IMR-90 (cell line): ENCODE data around the gene NKIRAS1. TPM values are rescaled to one million over a fixed set of nuclear protein-coding genes. Genes with fewer than 3 reads are reported as not detected.
A peak's percentile ranks its signal among the peaks of the same experiment; 100 is the strongest.

Experiments used
- ATAC-seq: fragments of 200-7000 bp; cut with Tn5 transposase; 2 replicates; pipeline ENCODE4 v1.9.1; 2020; ENCODE audit warnings: low read depth, mild to moderate bottlenecking, moderate library complexity
- BruUV-seq: library from RNA; stranded (reverse); fragments of 400-500 nt; replicated peaks from 2 replicates; lab custom pipeline; 2021; lab: Mats Ljungman, UMichigan
- CTCF ChIA-PET: fragments of 300-600 bp; formaldehyde crosslinking; extraction: SDS; loops from one replicate; lab custom pipeline; 2021; ENCODE audit warnings: antibody characterized with exemption; lab: Yijun Ruan, JAX
- POLR2A ChIA-PET: fragments of 300-600 bp; sonication (Branson Sonifier 250); formaldehyde crosslinking; loops from one replicate; lab custom pipeline; 2022; ENCODE audit warnings: antibody characterized with exemption; ENCODE audit not compliant: unreplicated experiment; lab: Charles Lee
- DNase-seq: peaks from one replicate; pipeline ENCODE4 v3.0.0; 2013
- H2AFZ ChIP-seq: replicated peaks from 2 replicates; pipeline ENCODE3; 2013; ENCODE audit warnings: low read length, mild to moderate bottlenecking; ENCODE audit not compliant: poor library complexity
- H2AK5ac ChIP-seq: 2 replicates; pipeline ENCODE4 v1.6.1; 2013; ENCODE audit warnings: low read depth, low read length, inconsistent platforms
- H2AK9ac ChIP-seq: replicated peaks from 2 replicates; pipeline ENCODE3; 2013; ENCODE audit warnings: mild to moderate bottlenecking, low read depth, low read length, moderate library complexity; ENCODE audit not compliant: poor library complexity
- H2BK120ac ChIP-seq: 2 replicates; pipeline ENCODE4 v1.6.1; 2013; ENCODE audit warnings: low read depth, low read length, inconsistent platforms
- H2BK15ac ChIP-seq: 3 replicates; pipeline ENCODE4 v1.6.1; 2013; ENCODE audit warnings: low read depth, low read length, inconsistent platforms
- H2BK20ac ChIP-seq: 2 replicates; pipeline ENCODE4 v1.6.1; 2013; ENCODE audit warnings: low read depth, mild to moderate bottlenecking, inconsistent platforms, low read length, moderate library complexity
- H2BK5ac ChIP-seq: 2 replicates; pipeline ENCODE4 v1.6.1; 2013; ENCODE audit warnings: mild to moderate bottlenecking, low read depth, low read length, inconsistent platforms; ENCODE audit not compliant: poor library complexity, severe bottlenecking
- H3K14ac ChIP-seq: replicated peaks from 2 replicates; pipeline ENCODE4 v1.6.1; 2013; ENCODE audit warnings: low read depth, low read length, inconsistent platforms
- H3K18ac ChIP-seq: 2 replicates; pipeline ENCODE4 v1.6.1; 2013; ENCODE audit warnings: low read depth, low read length, control low read depth
- H3K23ac ChIP-seq: 2 replicates; pipeline ENCODE4 v1.6.1; 2013; ENCODE audit warnings: low read depth, low read length, inconsistent platforms
- H3K27ac ChIP-seq: 2 replicates; pipeline ENCODE4 v1.5.1; 2013; ENCODE audit warnings: mild to moderate bottlenecking, control low read depth, low read length; ENCODE audit not compliant: insufficient read depth
- H3K27me3 ChIP-seq: 2 replicates; pipeline ENCODE4 v1.6.1; 2013; ENCODE audit warnings: low read length; ENCODE audit not compliant: control insufficient read depth, insufficient read depth
- H3K36me3 ChIP-seq: 2 replicates; pipeline ENCODE4 v1.6.1; 2013; ENCODE audit warnings: low read length, mixed read lengths; ENCODE audit not compliant: control insufficient read depth, insufficient read depth
- H3K4ac ChIP-seq: 2 replicates; pipeline ENCODE4 v1.6.1; 2013; ENCODE audit warnings: low read depth, low read length, inconsistent platforms
- H3K4me1 ChIP-seq: 2 replicates; pipeline ENCODE4 v1.6.1; 2013; ENCODE audit warnings: low read length, mixed read lengths; ENCODE audit not compliant: control insufficient read depth, insufficient read depth
- H3K4me2 ChIP-seq: 2 replicates; pipeline ENCODE4 v1.6.1; 2013; ENCODE audit warnings: low read depth, mild to moderate bottlenecking, control low read depth, low read length, moderate library complexity
- H3K4me3 ChIP-seq: 2 replicates; pipeline ENCODE4 v1.5.1; 2013; ENCODE audit warnings: low read depth, mild to moderate bottlenecking, control low read depth, low read length, moderate library complexity; ENCODE audit not compliant: insufficient read depth
- H3K56ac ChIP-seq: 2 replicates; pipeline ENCODE4 v1.6.1; 2013; ENCODE audit warnings: low read length, inconsistent platforms; ENCODE audit not compliant: insufficient read depth; ENCODE audit errors: extremely low read depth
- H3K79me1 ChIP-seq, 2 experiments: 2 replicates each; pipeline ENCODE4 v1.6.1; 2013; ENCODE audit warnings: low read length in 2 of 2, inconsistent platforms in 1 of 2, low read depth in 1 of 2
- H3K9ac ChIP-seq: 2 replicates; pipeline ENCODE4 v1.6.1; 2013; ENCODE audit warnings: low read depth, low read length, control low read depth
- H3K9me1 ChIP-seq: 2 replicates; pipeline ENCODE4 v1.6.1; 2013; ENCODE audit warnings: low read length, inconsistent platforms; ENCODE audit not compliant: insufficient read depth
- H3K9me3 ChIP-seq: 2 replicates; pipeline ENCODE4 v1.6.1; 2013; ENCODE audit warnings: low read length; ENCODE audit not compliant: control insufficient read depth, insufficient read depth
- H4K20me1 ChIP-seq: 2 replicates; pipeline ENCODE4 v1.6.1; 2013; ENCODE audit warnings: low read length, inconsistent platforms; ENCODE audit not compliant: insufficient read depth
- H4K5ac ChIP-seq: 2 replicates; pipeline ENCODE4 v1.6.1; 2013; ENCODE audit warnings: mild to moderate bottlenecking, low read depth, low read length, control low read depth
- H4K8ac ChIP-seq, 2 experiments: 2 replicates each; pipeline ENCODE4 v1.6.1; 2013; ENCODE audit warnings: low read depth in 2 of 2, low read length in 2 of 2, control low read depth in 1 of 2, inconsistent platforms in 1 of 2
- H4K91ac ChIP-seq: 2 replicates; pipeline ENCODE4 v1.6.1; 2013; ENCODE audit warnings: low read depth, low read length, inconsistent platforms; ENCODE audit not compliant: insufficient read depth
- MAZ ChIP-seq: IDR thresholded peaks from 2 replicates; pipeline ENCODE4 v1.6.1; 2012; ENCODE audit warnings: low read depth, mild to moderate bottlenecking, low read length, improper control_type of control experiment, moderate library complexity, borderline replicate concordance
- MXI1 ChIP-seq: IDR thresholded peaks from 2 replicates; pipeline ENCODE4 v1.6.1; 2012; ENCODE audit warnings: low read depth, mild to moderate bottlenecking, low read length, moderate library complexity, borderline replicate concordance
- NFE2L2 ChIP-seq: fragments of 150-350 bp; IDR thresholded peaks from 2 replicates; pipeline ENCODE4 v1.6.1; 2016; ENCODE audit warnings: low read depth, mild to moderate bottlenecking, low read length
- RAD21 ChIP-seq: IDR thresholded peaks from 2 replicates; pipeline ENCODE4 v1.6.1; 2012; ENCODE audit warnings: low read length, improper control_type of control experiment
- RFX5 ChIP-seq: IDR thresholded peaks from 2 replicates; pipeline ENCODE4 v1.8.0; 2012; ENCODE audit warnings: low read depth, mild to moderate bottlenecking, low read length, moderate library complexity
- SMC3 ChIP-seq: fragments of 150-350 bp; IDR thresholded peaks from 2 replicates; pipeline ENCODE4 v1.6.1; 2016; ENCODE audit warnings: low read depth, mild to moderate bottlenecking, antibody characterized with exemption, low read length, moderate library complexity
- dilution Hi-C: fragments of 300-500 bp; cut with HindIII; formaldehyde crosslinking; loops from one replicate; pipeline ENCODE4 v1.14.3; 2018; ENCODE audit warnings: low sequenced_read_pairs; ENCODE audit not compliant: unreplicated experiment
- in situ Hi-C: fragments of 300-500 bp; cut with MboI; formaldehyde crosslinking; loops from 3 replicates; pipeline ENCODE4 v1.14.3; 2019; ENCODE audit warnings: low sequenced_read_pairs, inconsistent platforms, mixed read lengths
- intact Hi-C: fragments of 100-400 bp; cut with micrococcal nuclease; formaldehyde crosslinking; loops from 2 replicates; pipeline ENCODE4 v1.10.0; 2022
- polyA plus RNA-seq, 3 experiments: library from polyadenylated mRNA; depleted of rRNA; stranded (reverse); fragments of >200 nt; gene quantifications; 2 replicates each; pipeline ENCODE4 v1.2.3, GENCODE V29; 2012; ENCODE audit warnings: low replicate concordance in 1 of 3
- total RNA-seq: library from RNA; depleted of rRNA; stranded (reverse); fragments of >200 nt; gene quantifications from 2 replicates; pipeline ENCODE4 v1.2.3, GENCODE V29; 2012
- TF ChIP-seq, protein P1 (sequence below): fragments of 150-350 bp; IDR thresholded peaks from 2 replicates; pipeline ENCODE4 v1.6.1; 2017; ENCODE audit warnings: mild to moderate bottlenecking, antibody characterized with exemption, low read length, low read depth
- TF ChIP-seq, protein P2 (sequence below): conservative IDR thresholded peaks from 2 replicates; pipeline ENCODE4 v1.5.1; 2012; ENCODE audit warnings: mild to moderate bottlenecking, low read depth, low read length, improper control_type of control experiment

Gene NKIRAS1
- total and polyA plus RNA-seq, 2 of the 4 experiments (the other 2 are of a cell fraction): 6.1 to 6.8 TPM

DNA sequence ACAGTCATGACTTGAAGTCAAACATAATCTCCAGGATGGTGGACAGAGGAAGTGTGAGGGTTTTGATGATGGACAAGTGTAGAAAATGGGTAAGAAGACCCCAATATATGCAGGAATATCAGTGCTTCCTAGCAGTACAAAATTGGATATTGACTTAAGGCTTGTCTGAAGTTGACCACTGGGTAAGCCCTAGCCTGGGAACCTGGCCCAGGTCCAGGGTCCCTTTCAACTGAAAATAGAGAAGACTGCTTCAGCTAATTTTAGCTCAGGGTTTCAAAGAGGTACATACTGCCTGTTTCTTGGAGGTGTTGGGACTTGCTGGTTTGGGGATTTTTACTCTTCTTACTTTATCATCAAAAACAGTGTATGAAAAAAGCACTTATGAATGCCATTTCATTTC, 33.0 kb upstream of the NKIRAS1 start:
- H2AK9ac ChIP-seq: no peak overlapping the region
- no peak overlapping the region for H2BK20ac ChIP-seq
- no peak overlapping the region for H4K5ac ChIP-seq
- no peaks in the 10 kb centered on the region for H3K27me3 ChIP-seq
- ATAC-seq: no peak
- no peak overlapping the region; the same call in 2 of the 3 replicates for H2BK15ac ChIP-seq
- no peak overlapping the region for H3K18ac ChIP-seq
- H3K56ac ChIP-seq: no peak overlapping the region
- no peak overlapping the region for H2AK5ac ChIP-seq
- peak overlapping the region; percentile 84; the same call in 1 of the 2 replicates for H3K4me2 ChIP-seq
- in situ Hi-C loops: no loop called here
- 0 out of 2 replicates have a peak overlapping the region, but pooled peaks have one; percentile 11 for H3K14ac ChIP-seq
- no TSS peak for BruUV-seq
- peaks cover 11% of the 10 kb centered on the region for H3K4me1 ChIP-seq
- peaks cover 29 to 76% of the 10 kb centered on the region in 2 experiments for H3K79me1 ChIP-seq
- H4K20me1 ChIP-seq: peaks cover 76% of the 10 kb centered on the region
- peaks cover 3% of the 10 kb centered on the region; the same call in 1 of the 2 replicates for H3K9me1 ChIP-seq
- H3K27ac ChIP-seq: no peak overlapping the region
- H4K91ac ChIP-seq: no peak overlapping the region
- TF ChIP-seq MXI1: no peak
- TF ChIP-seq, protein P1, sequence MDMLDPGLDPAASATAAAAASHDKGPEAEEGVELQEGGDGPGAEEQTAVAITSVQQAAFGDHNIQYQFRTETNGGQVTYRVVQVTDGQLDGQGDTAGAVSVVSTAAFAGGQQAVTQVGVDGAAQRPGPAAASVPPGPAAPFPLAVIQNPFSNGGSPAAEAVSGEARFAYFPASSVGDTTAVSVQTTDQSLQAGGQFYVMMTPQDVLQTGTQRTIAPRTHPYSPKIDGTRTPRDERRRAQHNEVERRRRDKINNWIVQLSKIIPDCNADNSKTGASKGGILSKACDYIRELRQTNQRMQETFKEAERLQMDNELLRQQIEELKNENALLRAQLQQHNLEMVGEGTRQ: no peak
- TF ChIP-seq RAD21: no peak
- TF ChIP-seq SMC3: no peak
- TF ChIP-seq MAZ: no peak
- TF ChIP-seq, protein P2, sequence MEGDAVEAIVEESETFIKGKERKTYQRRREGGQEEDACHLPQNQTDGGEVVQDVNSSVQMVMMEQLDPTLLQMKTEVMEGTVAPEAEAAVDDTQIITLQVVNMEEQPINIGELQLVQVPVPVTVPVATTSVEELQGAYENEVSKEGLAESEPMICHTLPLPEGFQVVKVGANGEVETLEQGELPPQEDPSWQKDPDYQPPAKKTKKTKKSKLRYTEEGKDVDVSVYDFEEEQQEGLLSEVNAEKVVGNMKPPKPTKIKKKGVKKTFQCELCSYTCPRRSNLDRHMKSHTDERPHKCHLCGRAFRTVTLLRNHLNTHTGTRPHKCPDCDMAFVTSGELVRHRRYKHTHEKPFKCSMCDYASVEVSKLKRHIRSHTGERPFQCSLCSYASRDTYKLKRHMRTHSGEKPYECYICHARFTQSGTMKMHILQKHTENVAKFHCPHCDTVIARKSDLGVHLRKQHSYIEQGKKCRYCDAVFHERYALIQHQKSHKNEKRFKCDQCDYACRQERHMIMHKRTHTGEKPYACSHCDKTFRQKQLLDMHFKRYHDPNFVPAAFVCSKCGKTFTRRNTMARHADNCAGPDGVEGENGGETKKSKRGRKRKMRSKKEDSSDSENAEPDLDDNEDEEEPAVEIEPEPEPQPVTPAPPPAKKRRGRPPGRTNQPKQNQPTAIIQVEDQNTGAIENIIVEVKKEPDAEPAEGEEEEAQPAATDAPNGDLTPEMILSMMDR: no peak
- TF ChIP-seq RFX5: no peak
- TF ChIP-seq NFE2L2: no peak
- dilution Hi-C loops: no loop called here
- no peaks in the 10 kb centered on the region for H3K9me3 ChIP-seq
- H3K9ac ChIP-seq: no peak overlapping the region
- no peaks in the 10 kb centered on the region; the same call in 1 of the 2 replicates for H3K36me3 ChIP-seq
- no peak overlapping the region for H2BK5ac ChIP-seq
- POLR2A ChIA-PET: no interaction called here
- H3K23ac ChIP-seq: no peak overlapping the region
- H2BK120ac ChIP-seq: no peak overlapping the region
- H4K8ac ChIP-seq: no peak overlapping the region
- H3K4ac ChIP-seq: no peak overlapping the region
- H3K4me3 ChIP-seq: no peak overlapping the region
- DNase-seq: no peak
- CTCF ChIA-PET: no interaction called here
- intact Hi-C loops: loop anchor here (10.0 kb wide), 1 partner anchor 665 kb away; no protein-coding TSS in a partner anchor
- H2AFZ ChIP-seq: no peak overlapping the region
